ENCODE results near the gene C11orf91.

C11orf91 gene

DNA sequence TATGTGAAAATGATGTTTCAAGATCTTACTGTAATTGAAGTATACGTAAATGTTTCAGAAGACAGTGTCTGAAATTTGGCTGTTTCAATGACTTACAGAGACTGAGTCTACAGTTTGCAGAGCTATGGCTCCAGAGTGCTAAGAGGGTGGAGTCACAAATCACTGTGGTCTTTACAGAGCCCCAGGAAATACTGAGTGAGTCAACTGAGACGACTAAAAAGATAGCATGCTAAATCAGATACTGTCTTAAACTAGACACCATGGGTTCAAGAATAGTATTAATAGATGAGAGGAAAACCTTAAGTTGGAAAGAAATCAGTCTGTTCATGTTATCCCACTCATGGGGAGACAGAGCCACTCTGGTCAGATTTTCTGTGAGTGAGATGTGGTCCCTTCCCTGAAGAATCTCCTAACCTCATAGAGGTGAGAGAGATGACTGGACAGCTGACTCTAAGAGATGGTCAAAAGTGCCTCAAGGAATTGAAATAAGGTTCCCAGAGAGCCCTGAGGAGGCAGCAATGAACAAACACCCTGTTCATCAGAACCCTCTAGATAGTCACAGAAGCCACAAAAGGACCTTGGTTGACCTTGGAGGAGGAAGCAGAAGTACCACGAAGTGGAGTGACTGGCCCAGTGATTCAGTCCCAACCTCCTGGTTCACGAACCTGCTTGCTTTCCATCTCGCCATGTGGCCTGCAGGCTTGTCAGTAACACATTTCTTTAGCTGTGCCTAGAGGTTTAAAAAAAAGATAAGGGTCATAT is 30.2 kb downstream of the C11orf91 start:
- CTCF ChIA-PET = no interaction called here
- POLR2A ChIA-PET = no interaction called here
- DNase-seq (ENCODE audit: extremely low spot score) = no peak
- TF ChIP-seq ELF4 (IDR thresholded peaks at IDR 0.05) (no peak), FOXM1 (IDR thresholded peaks at IDR 0.05; ENCODE audit: borderline replicate concordance) (no peak), FOXA1 (IDR thresholded peaks at IDR 0.05) (no peak), FOXK2 (IDR thresholded peaks at IDR 0.05) (no peak), CTBP1 (IDR thresholded peaks at IDR 0.05; ENCODE audit: borderline replicate concordance) (no peak), NFRKB (IDR thresholded peaks at IDR 0.05) (no peak), BHLHE40 (IDR thresholded peaks at IDR 0.05; ENCODE audit: borderline replicate concordance) (no peak)

DNA sequence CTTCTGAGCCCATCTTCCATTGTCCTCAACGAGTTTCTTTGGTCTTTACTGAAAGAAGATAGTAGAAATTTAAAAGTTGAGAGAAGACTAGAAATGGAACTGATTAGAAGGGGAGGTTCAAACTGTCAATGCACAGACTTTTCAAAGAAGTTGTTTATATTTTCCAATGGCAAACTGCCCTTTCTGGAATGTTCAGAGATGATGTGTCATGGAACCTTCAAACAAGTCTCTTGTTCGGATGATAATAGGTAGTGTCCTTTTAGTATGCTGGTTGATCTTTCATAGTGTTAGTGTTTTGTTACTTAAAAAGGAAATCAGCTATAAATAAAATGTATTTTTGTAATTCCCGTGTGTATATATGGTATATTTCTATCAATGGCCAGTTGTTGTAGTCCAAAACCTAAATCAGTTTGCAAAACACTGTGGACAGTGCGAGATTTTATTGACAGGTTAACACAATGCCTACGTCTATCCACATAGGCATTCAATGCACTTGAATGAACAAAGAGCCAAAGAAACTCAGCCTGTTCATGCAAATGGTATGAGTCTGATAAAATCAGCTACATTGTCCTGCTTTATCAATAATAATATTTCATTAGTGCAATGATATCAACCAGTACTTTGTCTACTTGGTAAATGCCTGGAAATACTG is 30.9 kb downstream of the C11orf91 start:
- CTCF ChIA-PET = interaction anchor here (0.6 kb wide), 1 partner anchor 605 kb away, joined by 3 read pairs; no protein-coding TSS in a partner anchor
- POLR2A ChIA-PET = no interaction called here
- no peak for DNase-seq (ENCODE audit: extremely low spot score)
- TF ChIP-seq LEF1 (IDR thresholded peaks at IDR 0.05; ENCODE audit: borderline replicate concordance) = no peak
- no peak for TF ChIP-seq CTBP1 (IDR thresholded peaks at IDR 0.05; ENCODE audit: borderline replicate concordance)
- no peak for TF ChIP-seq ZNF384 (IDR thresholded peaks at IDR 0.05)
- TF ChIP-seq ELF4 (IDR thresholded peaks at IDR 0.05) = no peak
- TF ChIP-seq BHLHE40 (IDR thresholded peaks at IDR 0.05; ENCODE audit: borderline replicate concordance) = no peak
- TF ChIP-seq, protein P1, sequence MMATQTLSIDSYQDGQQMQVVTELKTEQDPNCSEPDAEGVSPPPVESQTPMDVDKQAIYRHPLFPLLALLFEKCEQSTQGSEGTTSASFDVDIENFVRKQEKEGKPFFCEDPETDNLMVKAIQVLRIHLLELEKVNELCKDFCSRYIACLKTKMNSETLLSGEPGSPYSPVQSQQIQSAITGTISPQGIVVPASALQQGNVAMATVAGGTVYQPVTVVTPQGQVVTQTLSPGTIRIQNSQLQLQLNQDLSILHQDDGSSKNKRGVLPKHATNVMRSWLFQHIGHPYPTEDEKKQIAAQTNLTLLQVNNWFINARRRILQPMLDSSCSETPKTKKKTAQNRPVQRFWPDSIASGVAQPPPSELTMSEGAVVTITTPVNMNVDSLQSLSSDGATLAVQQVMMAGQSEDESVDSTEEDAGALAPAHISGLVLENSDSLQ (IDR thresholded peaks at IDR 0.05) = no peak
- no peak for TF ChIP-seq ARNT (IDR thresholded peaks at IDR 0.05)
- TF ChIP-seq SP1 (IDR thresholded peaks at IDR 0.05) = no peak
- no peak for TF ChIP-seq L3MBTL2 (conservative IDR thresholded peaks at IDR 0.05)
- TF ChIP-seq FOXK2 (IDR thresholded peaks at IDR 0.05) = no peak
- TF ChIP-seq HDGF (IDR thresholded peaks at IDR 0.05; ENCODE audit: borderline replicate concordance) = no peak
- no peak for TF ChIP-seq FOXM1 (IDR thresholded peaks at IDR 0.05; ENCODE audit: borderline replicate concordance)
- no peak for TF ChIP-seq SUZ12 (IDR thresholded peaks at IDR 0.05)
- TF ChIP-seq TARDBP (IDR thresholded peaks at IDR 0.05) = no peak

DNA sequence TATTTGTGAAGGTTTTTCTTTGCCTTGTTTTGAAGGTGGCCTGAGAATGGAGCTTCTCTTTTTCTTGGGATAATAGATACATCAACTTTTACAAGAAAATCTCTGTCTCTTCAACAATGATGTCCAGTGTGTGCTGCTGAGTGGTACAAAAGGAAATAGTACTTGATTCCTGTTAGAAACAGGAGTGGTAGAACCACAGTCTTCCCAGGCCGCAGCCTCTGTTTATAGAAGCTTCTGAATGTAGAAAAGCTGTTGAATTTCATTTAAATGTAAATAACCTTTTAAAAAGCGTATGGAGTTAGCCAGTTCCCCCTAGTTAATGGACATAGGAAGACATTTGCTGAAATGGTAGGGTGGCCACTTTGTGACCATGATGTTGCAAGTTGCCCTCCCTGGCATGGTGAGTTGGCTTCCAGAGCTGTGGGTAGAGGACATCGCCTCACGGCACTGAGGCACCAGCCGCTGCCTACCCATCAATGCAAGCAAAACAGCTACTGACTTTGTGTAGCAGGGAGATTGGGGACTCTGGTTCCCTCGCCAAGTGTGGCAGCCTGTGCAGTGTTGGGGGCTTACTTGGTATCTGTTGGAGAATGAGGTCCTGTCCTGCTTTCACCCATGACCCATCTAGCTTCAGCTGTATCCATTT is 31.6 kb downstream of the C11orf91 start:
- CTCF ChIA-PET = interaction anchor here (0.6 kb wide), 1 partner anchor 604 kb away, joined by 3 read pairs; no protein-coding TSS in a partner anchor
- DNase-seq (ENCODE audit: extremely low spot score) = no peak
- POLR2A ChIA-PET = no interaction called here
- TF ChIP-seq, protein P1 (IDR thresholded peaks at IDR 0.05) = no peak
- no peak for TF ChIP-seq L3MBTL2 (conservative IDR thresholded peaks at IDR 0.05)

DNA sequence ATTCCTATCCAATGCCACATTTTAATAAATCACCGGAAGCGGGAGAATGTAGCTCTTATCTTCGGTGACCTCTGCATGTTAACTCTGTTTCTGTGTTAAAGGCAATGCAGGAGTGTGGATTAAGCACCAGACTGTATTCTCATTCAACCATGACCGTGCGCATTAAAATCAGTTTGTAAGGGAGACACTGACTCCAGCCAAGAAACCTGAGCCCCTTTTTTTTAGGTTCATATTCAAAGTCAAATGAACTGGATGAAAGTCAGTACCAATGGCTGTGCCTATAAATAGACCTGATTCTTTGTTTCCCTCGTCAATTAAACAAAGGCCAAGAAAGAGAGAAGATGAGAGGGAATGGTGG is 32.2 kb downstream of the C11orf91 start:
- POLR2A ChIA-PET = no interaction called here
- CTCF ChIA-PET = no interaction called here
- DNase-seq (ENCODE audit: extremely low spot score) = no peak
- no peak for TF ChIP-seq FOXK2 (IDR thresholded peaks at IDR 0.05)
- no peak for TF ChIP-seq HDGF (IDR thresholded peaks at IDR 0.05; ENCODE audit: borderline replicate concordance)
- no peak for TF ChIP-seq CTBP1 (IDR thresholded peaks at IDR 0.05; ENCODE audit: borderline replicate concordance)
- TF ChIP-seq SUZ12 (IDR thresholded peaks at IDR 0.05) = no peak
- no peak for TF ChIP-seq TARDBP (IDR thresholded peaks at IDR 0.05)
- TF ChIP-seq L3MBTL2 (conservative IDR thresholded peaks at IDR 0.05) = no peak
- TF ChIP-seq ZNF384 (IDR thresholded peaks at IDR 0.05) = no peak

DNA sequence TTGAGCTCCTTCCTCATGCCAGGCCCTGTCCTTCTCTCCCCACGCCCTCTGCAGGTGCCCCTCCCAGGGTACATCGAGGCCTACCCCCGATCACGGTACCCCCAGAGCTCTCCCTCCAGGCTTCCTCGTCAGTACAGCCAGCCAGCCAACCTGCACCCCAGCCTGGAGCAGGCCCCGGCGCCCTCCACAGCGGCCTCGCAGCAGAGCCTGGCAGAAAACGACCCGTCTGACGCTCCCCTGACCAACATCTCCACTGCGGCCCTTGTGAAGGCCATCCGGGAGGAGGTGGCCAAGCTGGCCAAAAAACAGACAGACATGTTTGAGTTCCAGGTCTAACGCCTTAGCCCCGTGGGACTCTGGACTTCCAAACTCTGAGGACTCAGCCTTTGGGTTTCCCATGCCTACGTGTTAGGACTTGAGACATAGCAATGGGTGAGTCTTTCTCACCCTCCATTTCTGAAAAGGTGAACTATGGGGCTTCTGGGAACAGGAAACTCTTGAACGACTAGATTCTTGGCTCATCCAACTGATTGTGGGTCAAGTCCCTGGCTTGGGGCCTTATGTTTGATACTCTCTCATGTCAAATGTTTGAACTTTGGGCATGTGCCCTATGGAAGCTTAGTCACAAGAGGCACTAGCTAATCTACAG is 32.7 kb downstream of the C11orf91 start:
- ChIA-PET POLR2A (no interaction called here), CTCF (no interaction called here)
- DNase-seq (ENCODE audit: extremely low spot score) = no peak
- no peak for TF ChIP-seq HDGF (IDR thresholded peaks at IDR 0.05; ENCODE audit: borderline replicate concordance)
- TF ChIP-seq FOXK2 (IDR thresholded peaks at IDR 0.05) = no peak
- no peak for TF ChIP-seq LEF1 (IDR thresholded peaks at IDR 0.05; ENCODE audit: borderline replicate concordance)
- no peak for TF ChIP-seq L3MBTL2 (conservative IDR thresholded peaks at IDR 0.05)
- no peak for TF ChIP-seq NFRKB (IDR thresholded peaks at IDR 0.05)
- TF ChIP-seq, protein P1 (IDR thresholded peaks at IDR 0.05) = no peak

DNA sequence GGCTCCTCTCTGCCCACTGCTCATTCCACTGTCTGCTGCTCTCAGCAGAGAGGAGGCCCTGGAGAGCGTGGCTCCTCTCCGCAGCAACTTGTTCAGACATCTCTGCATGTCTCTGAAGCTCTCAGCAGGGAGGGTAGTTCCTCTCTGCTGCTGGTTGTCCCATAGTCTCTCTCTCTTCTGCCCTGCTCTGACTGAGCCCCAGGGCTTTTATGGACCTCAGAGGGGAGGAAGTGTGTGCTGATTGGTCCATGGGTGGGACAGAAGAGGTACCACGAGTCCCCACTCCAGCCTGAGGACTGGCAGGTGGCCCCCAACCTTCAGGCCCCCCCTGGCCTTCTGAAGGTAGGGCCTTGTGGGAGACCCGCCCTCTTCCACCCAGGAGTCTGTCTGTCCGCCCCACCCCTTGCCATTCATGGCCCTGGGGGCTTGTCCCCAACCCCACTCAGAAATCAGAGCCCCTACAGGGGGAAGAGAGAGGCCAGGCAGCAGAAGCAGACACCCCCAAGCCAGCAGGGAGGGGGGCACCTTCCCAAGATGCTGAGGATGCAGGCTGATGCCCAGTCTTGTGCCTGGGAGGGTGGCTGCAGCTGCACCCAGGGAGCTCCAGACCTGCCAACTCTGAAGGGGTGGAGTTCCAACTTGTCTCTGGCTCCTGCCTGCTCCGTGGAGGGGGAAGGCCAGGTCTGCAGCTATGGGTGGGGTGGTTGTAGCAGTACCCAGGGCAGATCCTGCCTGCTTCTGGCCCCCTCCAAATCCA is 35.1 kb downstream of the C11orf91 start:
- TF ChIP-seq ELF4 (IDR thresholded peaks at IDR 0.05) (no peak), SUZ12 (IDR thresholded peaks at IDR 0.05) (no peak), TARDBP (IDR thresholded peaks at IDR 0.05) (no peak), FOXM1 (IDR thresholded peaks at IDR 0.05; ENCODE audit: borderline replicate concordance) (no peak), FOXK2 (IDR thresholded peaks at IDR 0.05) (no peak), HDGF (IDR thresholded peaks at IDR 0.05; ENCODE audit: borderline replicate concordance) (no peak), BHLHE40 (IDR thresholded peaks at IDR 0.05; ENCODE audit: borderline replicate concordance) (no peak), LEF1 (IDR thresholded peaks at IDR 0.05; ENCODE audit: borderline replicate concordance) (no peak), NFRKB (IDR thresholded peaks at IDR 0.05) (no peak), SP1 (IDR thresholded peaks at IDR 0.05) (no peak), ZNF384 (IDR thresholded peaks at IDR 0.05) (no peak), CTBP1 (IDR thresholded peaks at IDR 0.05; ENCODE audit: borderline replicate concordance) (no peak), FOXA1 (IDR thresholded peaks at IDR 0.05) (no peak), ARNT (IDR thresholded peaks at IDR 0.05) (no peak), L3MBTL2 (conservative IDR thresholded peaks at IDR 0.05) (no peak)
- TF ChIP-seq, protein P1 (IDR thresholded peaks at IDR 0.05) = no peak
- ChIA-PET POLR2A (no interaction called here), CTCF (no interaction called here)
- DNase-seq (ENCODE audit: extremely low spot score) = no peak
